IgD-negative memory B cell (primary cell): ENCODE results near the gene PCNT. TPM values are rescaled to one million over a fixed set of nuclear protein-coding genes. Genes with fewer than 3 reads are reported as not detected.
A peak's percentile ranks its signal among the peaks of the same experiment; 100 is the strongest.
"Not testable (repeated sequence)": the region's sequence is repeated elsewhere in the genome, so short reads cannot be mapped to it uniquely, and the experiment has no call there.

Experiments
- H3K27ac Mint-ChIP-seq, 3 donors: one replicate each; pipeline ENCODE4 v1.8.0; 2020 to 2022; ENCODE audit warnings: mild to moderate bottlenecking in 3 of 3, mixed read lengths in 3 of 3, moderate library complexity in 1 of 3
- H3K27me3 Mint-ChIP-seq: one replicate; pipeline ENCODE4 v1.8.0; 2021; ENCODE audit warnings: mixed read lengths
- H3K36me3 Mint-ChIP-seq: one replicate; pipeline ENCODE4 v1.8.0; 2020; ENCODE audit warnings: mild to moderate bottlenecking, mixed read lengths
- H3K4me1 Mint-ChIP-seq, 3 donors: one replicate each; pipeline ENCODE4 v1.8.0; 2020 to 2022; ENCODE audit warnings: mixed read lengths in 3 of 3, mild to moderate bottlenecking in 1 of 3
- H3K4me3 Mint-ChIP-seq, 4 donors: one replicate each; pipeline ENCODE4 v1.8.0; 2020 to 2022; ENCODE audit warnings: mild to moderate bottlenecking in 4 of 4, mixed read lengths in 4 of 4, moderate library complexity in 3 of 4
- H3K9me3 Mint-ChIP-seq, 3 donors: one replicate each; pipeline ENCODE4 v1.8.0; 2020 to 2021; ENCODE audit warnings: mixed read lengths in 3 of 3, mild to moderate bottlenecking in 1 of 3
- polyA plus RNA-seq: library from polyadenylated mRNA; unstranded; fragments of 300-500 nt; fragmentation: Illumina TruSeq; gene quantifications from one replicate; pipeline ENCODE4 v1.2.3, GENCODE V29; 2021

Gene PCNT
- polyA plus RNA-seq, 1 donor from 2014 or later = 22.4 TPM

DNA sequence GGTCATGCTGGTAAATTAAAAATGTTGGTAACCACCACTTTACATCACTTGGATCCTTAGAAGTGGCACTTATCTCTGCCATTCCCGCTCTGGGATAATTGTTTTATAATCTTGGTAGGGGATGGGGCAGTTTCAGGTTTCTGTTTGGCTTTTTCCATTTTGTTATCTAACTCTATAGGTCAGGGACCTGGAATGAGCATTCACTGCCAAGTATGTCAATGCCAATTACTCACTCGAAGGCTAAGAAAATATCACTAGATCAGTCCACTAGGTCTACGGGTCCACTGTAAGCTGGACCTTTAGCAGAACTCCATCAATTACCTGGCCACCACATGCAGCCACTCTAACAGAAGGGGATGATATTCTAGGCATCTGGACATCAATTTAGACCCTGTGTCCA lies 130.2 kb downstream of the PCNT start:
- Mint-ChIP-seq H3K4me1 (peaks cover 13 to 20% (median 15%) of the 10 kb centered on the region in 3 donors), H3K27ac (peak overlapping the region in 1 of 3 donors; percentile 18), H3K4me3 (no peak overlapping the region), H3K36me3 (peaks cover 4% of the 10 kb centered on the region), H3K27me3 (no peaks in the 10 kb centered on the region), H3K9me3 (no peaks in the 10 kb centered on the region)

DNA sequence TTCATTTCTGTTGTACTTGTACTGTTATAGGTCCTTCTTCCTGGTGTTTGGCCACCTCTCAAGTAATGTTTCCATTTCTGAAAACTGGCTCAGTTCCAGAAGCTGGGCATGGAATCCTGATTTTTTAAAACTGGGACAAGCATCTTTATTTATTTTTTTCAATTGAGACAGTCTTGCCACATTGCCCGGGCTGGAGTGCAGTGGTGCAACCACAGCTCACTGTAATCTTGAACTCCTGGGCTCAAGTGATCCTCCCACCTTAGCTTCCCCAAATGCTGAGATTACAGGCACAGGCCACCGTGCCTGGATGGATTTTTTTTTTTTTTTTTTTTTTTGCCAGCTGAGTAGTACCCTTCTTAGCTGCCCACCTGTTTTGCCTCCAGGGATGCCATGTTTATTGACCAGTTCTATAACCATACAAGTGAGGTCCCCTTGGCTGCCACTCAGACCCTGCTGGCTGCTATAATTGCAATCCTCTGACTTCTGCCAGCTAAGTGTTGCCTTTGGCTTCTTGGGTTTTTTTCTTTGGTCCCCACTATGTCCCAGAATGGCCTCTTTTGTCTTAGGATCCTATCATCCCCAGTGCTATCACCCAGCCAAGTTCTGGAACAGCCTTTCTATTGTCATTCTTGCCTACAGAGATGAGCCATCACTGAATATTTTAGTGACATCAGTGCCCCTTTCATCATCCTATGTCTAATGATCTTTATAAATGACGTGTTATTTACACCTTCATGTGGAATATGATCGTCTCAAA lies 130.9 kb downstream of the PCNT start:
- Mint-ChIP-seq H3K4me3 (peak overlapping the region in 1 of 4 donors; percentile 95), H3K36me3 (peaks cover 4% of the 10 kb centered on the region), H3K9me3 (no peaks in the 10 kb centered on the region), H3K27ac (peak overlapping the region in 2 of 3 donors; percentile 18 to 53), H3K27me3 (no peaks in the 10 kb centered on the region), H3K4me1 (peaks cover 13 to 21% (median 17%) of the 10 kb centered on the region in 3 donors)

DNA sequence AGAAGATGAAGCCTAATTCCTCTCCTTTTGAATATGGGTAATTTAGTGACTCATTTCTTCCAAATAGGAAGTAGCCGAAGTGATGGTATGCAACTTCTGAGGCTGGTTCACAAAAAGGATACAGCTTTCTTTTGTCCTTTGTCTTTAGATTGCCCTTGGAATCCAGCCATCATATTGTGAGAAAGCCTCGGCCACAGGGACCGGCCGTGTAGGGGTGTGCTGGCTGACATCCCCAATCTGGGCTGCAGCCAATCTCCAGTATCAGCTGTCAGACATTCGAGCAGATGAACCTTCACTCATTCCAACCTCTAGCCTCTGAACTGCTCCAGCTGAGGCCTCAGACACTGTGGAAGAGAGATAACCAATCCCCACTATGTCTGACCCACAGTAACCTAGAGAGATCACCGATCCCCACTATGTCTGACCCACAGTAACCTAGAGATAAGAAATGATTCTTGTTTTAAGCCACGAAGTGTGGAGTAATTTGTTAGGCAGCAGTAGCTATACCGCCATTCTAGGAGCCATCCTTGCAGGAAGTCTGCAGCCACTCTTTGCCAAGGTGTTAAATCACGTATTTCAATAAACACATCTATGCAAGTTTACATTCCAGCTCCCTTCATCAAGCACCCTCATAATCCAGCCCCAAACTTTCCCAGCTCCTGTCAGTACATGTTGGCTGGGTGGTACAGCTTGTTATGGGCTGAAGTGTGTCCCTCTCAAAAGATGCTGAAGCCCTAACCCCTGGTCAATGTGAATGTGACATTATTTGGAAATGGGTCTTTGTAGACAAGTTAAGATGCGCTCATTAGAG lies 131.8 kb downstream of the PCNT start:
- Mint-ChIP-seq H3K4me3 (peak overlapping the region in 2 of 4 donors; percentile 49 to 95), H3K27me3 (no peaks in the 10 kb centered on the region), H3K9me3 (no peaks in the 10 kb centered on the region), H3K27ac (no peak overlapping the region), H3K36me3 (peaks cover 4% of the 10 kb centered on the region), H3K4me1 (peaks cover 18 to 23% (median 21%) of the 10 kb centered on the region in 3 donors)

DNA sequence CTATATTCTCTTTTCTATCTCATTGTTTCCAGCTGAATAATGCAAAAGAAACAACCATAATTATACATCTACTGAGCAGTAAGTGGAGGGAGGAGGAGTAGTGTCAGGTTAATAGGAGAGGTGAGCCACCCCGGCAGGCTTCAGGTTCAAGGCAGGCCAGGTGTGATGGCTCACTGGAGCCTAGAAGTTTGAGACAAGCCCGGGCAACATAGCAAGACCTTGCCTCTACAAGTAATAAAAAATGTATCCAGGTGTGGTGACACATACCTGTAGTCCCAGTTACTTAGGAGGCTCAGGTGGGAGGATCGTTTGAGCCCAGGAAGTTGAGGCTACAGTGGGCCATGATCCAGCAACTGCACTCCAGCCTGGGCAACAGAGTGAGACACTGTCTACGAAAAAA lies 132.8 kb downstream of the PCNT start:
- Mint-ChIP-seq H3K9me3 (no peaks in the 10 kb centered on the region), H3K27ac (peak overlapping the region in 1 of 3 donors; percentile 84), H3K4me1 (peaks cover 20 to 27% (median 24%) of the 10 kb centered on the region in 3 donors), H3K4me3 (peak overlapping the region; percentile 63 to 95 (median 83)), H3K36me3 (peaks cover 4% of the 10 kb centered on the region), H3K27me3 (no peaks in the 10 kb centered on the region)

DNA sequence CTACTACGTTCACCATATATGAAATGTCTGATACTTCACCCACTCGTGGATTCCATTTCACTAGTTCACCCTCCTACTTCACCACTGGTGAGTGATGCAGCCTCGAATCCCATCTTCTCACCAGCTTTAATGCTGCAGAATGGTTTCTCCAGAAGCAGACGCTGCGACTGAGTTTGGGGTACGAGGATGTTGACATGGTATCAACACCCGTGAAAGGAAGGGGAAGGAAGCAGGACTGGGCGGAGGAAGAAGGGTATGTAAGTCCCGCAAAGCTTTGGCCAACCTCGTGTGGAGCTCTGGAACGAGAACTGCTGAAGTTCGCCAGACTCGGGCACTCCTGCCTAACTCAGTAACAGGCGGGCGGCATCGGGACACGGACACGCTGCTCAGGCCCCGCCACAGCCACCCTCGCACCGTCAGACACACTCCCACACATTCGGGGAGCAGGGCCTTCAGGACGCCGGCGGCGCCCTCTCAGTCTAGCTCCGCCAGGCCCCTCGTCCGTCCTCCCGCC lies 133.9 kb downstream of the PCNT start:
- Mint-ChIP-seq H3K27ac (peak overlapping the region; percentile 80 to 91 (median 84)), H3K9me3 (no peaks in the 10 kb centered on the region), H3K27me3 (no peaks in the 10 kb centered on the region), H3K4me1 (peaks cover 21 to 29% (median 21%) of the 10 kb centered on the region in 3 donors), H3K36me3 (no peaks in the 10 kb centered on the region), H3K4me3 (peak overlapping the region; percentile 91 to 96 (median 93))

DNA sequence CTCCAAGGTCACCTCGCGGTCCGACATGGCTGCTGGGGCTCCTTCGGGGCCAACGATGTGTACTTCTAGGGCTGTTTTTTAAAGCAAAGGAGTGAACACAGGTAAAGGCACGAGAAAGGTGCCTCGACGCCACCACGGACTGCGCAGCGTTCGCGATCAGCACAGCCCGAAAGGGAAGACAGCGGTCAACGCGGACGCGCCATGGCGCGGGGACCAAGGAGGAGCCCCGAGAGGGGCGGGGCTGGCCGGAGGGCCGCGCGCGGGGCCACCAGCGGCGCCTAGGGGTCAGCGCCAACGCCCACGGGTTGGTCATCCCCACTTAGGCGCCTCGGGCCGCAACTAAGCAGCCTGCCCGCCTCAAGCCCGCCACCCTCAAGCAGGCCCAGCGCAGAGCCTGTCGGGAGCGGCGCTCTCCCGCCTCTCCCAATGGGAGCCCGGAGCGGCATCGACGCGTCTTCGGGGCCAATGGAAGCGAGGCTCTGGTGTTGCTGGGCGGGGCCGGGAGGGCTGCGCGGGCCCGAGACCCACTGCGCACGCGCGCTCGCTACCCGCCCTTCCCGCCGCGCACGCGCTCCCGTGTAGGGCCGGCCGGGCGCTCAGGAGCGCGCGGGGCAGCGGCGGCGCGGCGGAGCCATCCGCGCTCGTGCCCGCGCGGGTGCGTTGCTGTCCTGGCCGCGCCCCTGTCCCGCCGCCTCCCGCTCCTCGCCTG lies 134.5 kb downstream of the PCNT start, which contains the start of gene DIP2A:
DIP2A (plus strand) TSS at position 577 of the 709 bp plus-strand sequence. CDS start 241 bp downstream, outside the sequence.
- Mint-ChIP-seq H3K27ac (peak within 1 kb of the TSS; percentile 80 to 93 (median 91)), H3K27me3 (no peaks in the 10 kb centered on the region), H3K36me3 (no peaks in the 10 kb centered on the region), H3K4me1 (peaks cover 21 to 27% (median 24%) of the 10 kb centered on the region in 3 donors), H3K9me3 (no peaks in the 10 kb centered on the region), H3K4me3 (peak within 1 kb of the TSS; percentile 91 to 96 (median 96))

DNA sequence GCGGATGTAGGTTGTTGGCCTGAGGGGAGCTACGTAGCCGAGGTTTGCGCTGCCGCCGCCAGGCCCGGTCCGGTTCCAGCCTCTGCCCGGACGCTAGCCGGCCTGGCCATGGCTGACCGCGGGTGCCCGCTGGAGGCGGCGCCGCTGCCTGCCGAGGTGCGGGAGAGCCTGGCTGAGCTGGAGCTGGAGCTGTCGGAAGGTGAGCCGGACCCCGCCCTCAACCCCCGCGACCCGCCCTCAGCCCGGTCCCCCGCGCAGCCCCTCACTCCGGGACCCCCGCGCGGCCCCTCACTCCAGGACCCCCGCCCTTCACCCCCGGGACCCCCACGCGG lies 135.0 kb downstream of the PCNT start:
- peaks cover 21 to 27% (median 24%) of the 10 kb centered on the region in 3 donors for H3K4me1 Mint-ChIP-seq
- H3K9me3 Mint-ChIP-seq = no peaks in the 10 kb centered on the region
- no peaks in the 10 kb centered on the region for H3K36me3 Mint-ChIP-seq
- H3K27me3 Mint-ChIP-seq = no peaks in the 10 kb centered on the region
- H3K27ac Mint-ChIP-seq = no peak overlapping the region
- H3K4me3 Mint-ChIP-seq = peak overlapping the region; percentile 83 to 95 (median 88)

DNA sequence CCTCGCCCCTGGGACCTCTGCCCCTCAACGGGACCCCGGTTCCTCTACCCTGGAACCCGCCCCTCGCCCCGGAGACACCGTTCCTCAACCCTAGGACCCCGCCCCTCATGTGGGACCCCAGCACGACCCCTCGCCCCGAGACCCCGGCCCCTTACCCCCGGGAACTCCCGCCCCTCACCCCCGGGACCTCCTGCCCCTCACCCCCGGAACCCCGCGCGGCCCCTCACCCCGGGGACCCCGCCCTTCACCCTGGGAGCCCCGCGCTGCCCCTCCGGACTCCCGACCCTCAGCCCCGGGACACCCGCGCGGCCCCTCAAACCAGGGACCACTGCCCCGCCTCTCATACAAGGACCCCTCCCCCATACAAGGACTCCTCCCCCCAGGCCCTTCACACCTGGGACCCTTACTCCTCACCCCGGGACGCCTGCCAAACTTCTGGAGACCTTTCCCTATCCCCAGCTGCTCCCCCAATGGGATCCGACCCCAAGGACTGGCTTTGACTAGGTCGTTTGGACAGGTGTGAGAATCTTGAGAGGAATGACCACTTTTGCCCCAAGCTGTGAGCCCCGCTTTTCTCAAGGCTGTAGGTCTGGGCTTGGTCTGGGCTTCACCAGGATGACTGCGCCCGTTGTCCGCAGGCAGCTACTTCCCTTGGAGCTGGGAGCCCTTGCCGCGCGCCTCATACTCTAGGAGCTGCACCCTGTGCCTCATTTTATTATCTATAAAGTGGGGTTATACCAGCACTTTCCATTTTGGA lies 135.6 kb downstream of the PCNT start:
- no peaks in the 10 kb centered on the region for H3K36me3 Mint-ChIP-seq
- no peaks in the 10 kb centered on the region for H3K9me3 Mint-ChIP-seq
- no peaks in the 10 kb centered on the region for H3K27me3 Mint-ChIP-seq
- peaks cover 20 to 27% (median 24%) of the 10 kb centered on the region in 3 donors for H3K4me1 Mint-ChIP-seq
- H3K27ac Mint-ChIP-seq = peak overlapping the region in 2 of 3 donors; percentile 62 to 93
- H3K4me3 Mint-ChIP-seq = peak overlapping the region; percentile 81 to 96 (median 96)

DNA sequence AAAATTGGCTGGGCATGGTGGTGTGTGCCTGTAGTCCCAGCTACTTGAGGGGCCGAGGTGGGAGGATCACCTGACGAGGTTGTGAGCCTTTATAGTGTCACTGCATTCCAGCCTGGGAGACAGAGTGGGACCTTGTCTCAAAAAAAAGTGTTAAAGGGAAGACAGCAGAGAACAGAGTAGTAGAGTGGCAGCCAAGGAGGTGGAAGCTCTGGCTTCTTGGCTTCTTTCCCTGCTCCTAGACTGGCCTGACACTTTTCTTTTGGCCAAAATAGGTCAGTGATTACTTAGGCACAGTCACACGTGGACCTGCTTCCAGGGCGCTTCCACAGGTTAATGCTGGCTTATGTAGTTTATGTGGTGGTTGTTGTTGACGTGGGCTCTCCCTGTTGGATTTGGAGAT lies 138.0 kb downstream of the PCNT start:
- Mint-ChIP-seq H3K27me3 (no peaks in the 10 kb centered on the region), H3K27ac (no peak overlapping the region), H3K4me3 (peak overlapping the region in 1 of 4 donors; percentile 67), H3K4me1 (peaks cover 15 to 20% (median 19%) of the 10 kb centered on the region in 3 donors), H3K9me3 (no peaks in the 10 kb centered on the region), H3K36me3 (peaks cover 2% of the 10 kb centered on the region)

DNA sequence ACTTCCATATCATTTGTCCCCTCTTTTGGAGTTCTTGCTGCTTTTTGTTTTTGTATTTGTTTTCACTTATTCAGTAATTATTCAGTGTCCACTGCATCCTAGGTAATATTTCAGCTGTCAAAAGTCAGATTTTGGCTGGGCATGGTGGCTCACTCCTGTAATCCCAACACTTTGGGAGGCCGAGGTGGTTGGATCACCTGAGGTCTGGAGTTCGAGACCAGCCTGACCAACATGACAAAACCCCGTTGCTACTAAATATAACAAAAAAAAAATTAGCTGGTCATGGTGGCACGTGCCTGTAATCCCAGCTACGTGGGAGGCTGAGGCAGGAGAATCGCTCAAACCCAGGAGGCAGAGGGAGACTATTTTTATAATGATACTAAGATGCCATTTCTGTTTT lies 141.2 kb downstream of the PCNT start:
- H3K27me3 Mint-ChIP-seq, H3K4me3 Mint-ChIP-seq, H3K27ac Mint-ChIP-seq, H3K9me3 Mint-ChIP-seq, H3K36me3 Mint-ChIP-seq: not testable (repeated sequence)
- H3K4me1 Mint-ChIP-seq = peaks cover 10 to 13% (median 11%) of the 10 kb centered on the region in 3 donors

DNA sequence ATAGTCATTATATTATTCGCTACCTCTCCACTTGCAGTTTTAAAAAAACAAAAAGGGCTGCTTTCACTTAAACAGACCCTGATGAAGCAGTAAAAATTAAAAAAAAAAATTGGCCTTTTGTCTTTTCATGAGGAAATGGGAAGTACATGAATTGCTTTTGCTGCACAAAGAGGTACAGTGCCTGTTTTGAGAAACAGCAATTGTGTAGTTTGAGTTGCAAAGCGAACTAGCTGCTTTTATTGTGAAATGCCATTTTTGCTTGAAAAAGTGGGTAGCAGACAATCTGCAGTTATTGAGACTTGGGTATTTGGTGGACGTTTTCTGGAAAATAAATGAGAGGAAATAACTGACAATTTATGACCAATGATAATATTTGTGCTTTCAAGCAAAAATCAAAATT lies 141.7 kb downstream of the PCNT start:
- Mint-ChIP-seq H3K27me3 (no peaks in the 10 kb centered on the region), H3K27ac (no peak overlapping the region), H3K9me3 (no peaks in the 10 kb centered on the region), H3K4me3 (no peak overlapping the region), H3K36me3 (peaks cover 2% of the 10 kb centered on the region), H3K4me1 (peaks cover 8 to 9% (median 9%) of the 10 kb centered on the region in 3 donors)

DNA sequence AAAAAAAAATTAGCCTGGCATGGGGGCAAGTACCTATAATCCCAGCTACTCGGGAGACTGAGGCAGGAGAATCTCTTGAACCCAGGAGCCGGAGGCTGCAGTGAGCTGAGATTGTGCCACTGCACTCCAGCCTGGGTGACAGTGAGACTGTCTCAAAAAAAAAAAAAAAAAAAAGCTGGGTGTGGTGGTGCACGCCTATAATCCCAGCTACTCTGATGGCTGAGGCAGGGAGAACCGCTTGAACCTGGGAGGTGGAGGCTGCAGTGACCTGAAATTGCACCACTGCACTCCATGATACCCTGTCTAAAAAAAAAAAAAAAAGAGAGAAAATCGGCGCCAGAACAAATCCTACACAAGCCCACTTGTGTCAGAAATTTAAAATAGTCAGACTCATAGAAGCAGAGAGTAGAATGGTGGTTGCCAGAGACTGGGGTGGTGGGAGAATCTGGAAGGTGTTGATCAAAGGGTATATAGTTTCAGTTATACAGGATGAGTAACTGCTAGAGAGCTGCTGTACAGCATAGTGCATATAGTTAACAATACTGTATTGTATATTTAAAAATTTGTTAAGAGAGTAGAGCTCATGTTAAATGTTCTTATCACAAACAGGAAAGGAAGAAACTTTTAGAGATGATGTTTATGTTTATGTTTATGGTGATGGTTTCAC lies 144.3 kb downstream of the PCNT start:
- Mint-ChIP-seq H3K27ac (no peak overlapping the region), H3K36me3 (peaks cover 5% of the 10 kb centered on the region), H3K4me1 (peaks cover 9 to 17% (median 12%) of the 10 kb centered on the region in 3 donors), H3K27me3 (no peaks in the 10 kb centered on the region), H3K9me3 (no peaks in the 10 kb centered on the region), H3K4me3 (no peak overlapping the region)

DNA sequence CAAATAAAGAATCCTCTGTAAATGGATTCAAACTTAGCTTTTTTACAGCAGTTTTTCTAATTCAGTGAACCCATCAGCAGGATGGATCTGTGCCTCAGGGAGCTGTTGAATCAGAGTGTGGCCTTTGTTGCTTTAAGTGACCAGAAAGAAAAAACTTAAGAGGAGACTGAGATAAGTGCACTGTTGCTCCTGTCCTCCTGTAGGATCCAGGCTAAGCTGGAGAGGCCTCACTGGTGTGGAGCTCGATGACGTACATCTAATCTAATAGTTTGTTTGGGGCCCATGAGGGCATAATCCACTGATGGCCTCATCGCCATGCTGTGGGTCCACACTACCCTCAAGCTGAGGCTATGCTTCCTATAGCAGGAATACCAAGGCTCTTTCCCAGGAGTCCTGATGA lies 145.3 kb downstream of the PCNT start:
- Mint-ChIP-seq H3K4me3 (no peak overlapping the region), H3K27me3 (no peaks in the 10 kb centered on the region), H3K4me1 (peaks cover 14 to 22% (median 17%) of the 10 kb centered on the region in 3 donors), H3K27ac (peak overlapping the region in 1 of 3 donors; percentile 54), H3K36me3 (peaks cover 6% of the 10 kb centered on the region), H3K9me3 (no peaks in the 10 kb centered on the region)
